Islet of Langerhans (tissue), 1 donor: ENCODE results near the gene FAM50B.

ENCODE experiments used
- FAIRE-seq: peaks from one replicate; lab custom pipeline; 2011; peaks lifted over from hg19 to GRCh38; lab: Jason Lieb, UNC

The FAM50B gene

GRCh38 chr6:3848925-3849605 is at the start of gene FAM50B:
TSS of gene FAM50B (plus strand) at chr6:3849373. CDS start at chr6:3849812, 439 bp downstream.
- no peak for FAIRE-seq

GRCh38 chr6:3799719-3800118 is 49.5 kb upstream of the FAM50B start:
- no peak for FAIRE-seq

- FAIRE-seq, result no peak
These were observed 48.2 kb upstream of the FAM50B start for GRCh38 chr6:3800850-3801591.

GRCh38 chr6:3801960-3802359 is 47.2 kb upstream of the FAM50B start:
- FAIRE-seq, result no peak

GRCh38 chr6:3803627-3804468 is 45.3 kb upstream of the FAM50B start:
- no peak for FAIRE-seq

GRCh38 chr6:3804964-3805363 is 44.2 kb upstream of the FAM50B start:
- no peak for FAIRE-seq

GRCh38 chr6:3805448-3806123 is 43.6 kb upstream of the FAM50B start:
- FAIRE-seq, result no peak

- FAIRE-seq, result no peak
These were observed 42.8 kb upstream of the FAM50B start for GRCh38 chr6:3806169-3806922.

- no peak for FAIRE-seq
These were observed 41.0 kb upstream of the FAM50B start for GRCh38 chr6:3808199-3808598.

- FAIRE-seq, result no peak
These were observed 40.2 kb upstream of the FAM50B start for GRCh38 chr6:3808759-3809514.

- no peak for FAIRE-seq
These were observed 39.7 kb upstream of the FAM50B start for GRCh38 chr6:3809515-3809891.

GRCh38 chr6:3809982-3810381 is 39.2 kb upstream of the FAM50B start:
- no peak for FAIRE-seq

GRCh38 chr6:3811191-3811590 is 38.0 kb upstream of the FAM50B start:
- FAIRE-seq, result no peak

- no peak for FAIRE-seq
These were observed 36.6 kb upstream of the FAM50B start for GRCh38 chr6:3812596-3812995.

- no peak for FAIRE-seq
These were observed 35.9 kb upstream of the FAM50B start for GRCh38 chr6:3813150-3813780.

GRCh38 chr6:3813918-3814317 is 35.3 kb upstream of the FAM50B start:
- FAIRE-seq, result no peak

- no peak for FAIRE-seq
These were observed 34.6 kb upstream of the FAM50B start for GRCh38 chr6:3814539-3814938.

GRCh38 chr6:3816251-3816650 is 32.9 kb upstream of the FAM50B start:
- no peak for FAIRE-seq

GRCh38 chr6:3819161-3820110 is 29.7 kb upstream of the FAM50B start:
- no peak for FAIRE-seq
